ENCODE data around the gene PHYHIPL. TPM values are rescaled to one million over a fixed set of nuclear protein-coding genes. Genes with fewer than 3 reads are reported as not detected.

Gene PHYHIPL
- polyA plus RNA-seq, 10 donors, result 1.1 to 5.2 (median 2.1) TPM

GRCh38 chr10:59255463-59255862, 79.0 kb downstream of the PHYHIPL start:
- no peak for DNase-seq

GRCh38 chr10:59257224-59257623, 80.8 kb downstream of the PHYHIPL start:
- no peak for DNase-seq

- no peak for DNase-seq
Measured at GRCh38 chr10:59258890-59259289, 82.4 kb downstream of the PHYHIPL start.

GRCh38 chr10:59265141-59265540, 88.7 kb downstream of the PHYHIPL start:
- no peak for DNase-seq

GRCh38 chr10:59266321-59266720, 89.9 kb downstream of the PHYHIPL start:
- DNase-seq, result no peak

- DNase-seq, result no peak
Measured at GRCh38 chr10:59268460-59268859, 92.0 kb downstream of the PHYHIPL start.

- DNase-seq, result no peak
Measured at GRCh38 chr10:59269651-59270050, 93.2 kb downstream of the PHYHIPL start.

GRCh38 chr10:59270492-59270891, 94.0 kb downstream of the PHYHIPL start:
- no peak for DNase-seq

- no peak for DNase-seq
Measured at GRCh38 chr10:59271160-59271559, 94.7 kb downstream of the PHYHIPL start.

- no peak for DNase-seq
Measured at GRCh38 chr10:59272061-59272460, 95.6 kb downstream of the PHYHIPL start.

- DNase-seq, result no peak
Measured at GRCh38 chr10:59273445-59273844, 97.0 kb downstream of the PHYHIPL start.

- DNase-seq, result no peak
Measured at GRCh38 chr10:59276133-59276532, 99.7 kb downstream of the PHYHIPL start.

- DNase-seq, result no peak
Measured at GRCh38 chr10:59276919-59277318, 100.5 kb downstream of the PHYHIPL start.

- no peak for DNase-seq
Measured at GRCh38 chr10:59279476-59279875, 103.0 kb downstream of the PHYHIPL start.

- DNase-seq, result peak in 2 of 3 donors; percentile 19 to 66
Measured at GRCh38 chr10:59279991-59280505, 103.6 kb downstream of the PHYHIPL start.

- DNase-seq, result no peak
Measured at GRCh38 chr10:59281861-59282260, 105.4 kb downstream of the PHYHIPL start.

- DNase-seq, result peak; percentile 20 to 57 (median 22)
Measured at GRCh38 chr10:59283456-59284091, 107.1 kb downstream of the PHYHIPL start.

GRCh38 chr10:59284118-59284975, 107.9 kb downstream of the PHYHIPL start:
- DNase-seq, result no peak

GRCh38 chr10:59285073-59285472, 108.6 kb downstream of the PHYHIPL start:
- DNase-seq, result peak; percentile 52 to 82 (median 59)

- DNase-seq, result no peak
Measured at GRCh38 chr10:59285848-59286247, 109.4 kb downstream of the PHYHIPL start.

GRCh38 chr10:59287587-59288255, 111.3 kb downstream of the PHYHIPL start:
- DNase-seq, result no peak

- no peak for DNase-seq
Measured at GRCh38 chr10:59289853-59290252, 113.4 kb downstream of the PHYHIPL start.

Data from muscle of back (tissue), 11 donors.